ENCODE results near the gene TLR6.

DNA sequence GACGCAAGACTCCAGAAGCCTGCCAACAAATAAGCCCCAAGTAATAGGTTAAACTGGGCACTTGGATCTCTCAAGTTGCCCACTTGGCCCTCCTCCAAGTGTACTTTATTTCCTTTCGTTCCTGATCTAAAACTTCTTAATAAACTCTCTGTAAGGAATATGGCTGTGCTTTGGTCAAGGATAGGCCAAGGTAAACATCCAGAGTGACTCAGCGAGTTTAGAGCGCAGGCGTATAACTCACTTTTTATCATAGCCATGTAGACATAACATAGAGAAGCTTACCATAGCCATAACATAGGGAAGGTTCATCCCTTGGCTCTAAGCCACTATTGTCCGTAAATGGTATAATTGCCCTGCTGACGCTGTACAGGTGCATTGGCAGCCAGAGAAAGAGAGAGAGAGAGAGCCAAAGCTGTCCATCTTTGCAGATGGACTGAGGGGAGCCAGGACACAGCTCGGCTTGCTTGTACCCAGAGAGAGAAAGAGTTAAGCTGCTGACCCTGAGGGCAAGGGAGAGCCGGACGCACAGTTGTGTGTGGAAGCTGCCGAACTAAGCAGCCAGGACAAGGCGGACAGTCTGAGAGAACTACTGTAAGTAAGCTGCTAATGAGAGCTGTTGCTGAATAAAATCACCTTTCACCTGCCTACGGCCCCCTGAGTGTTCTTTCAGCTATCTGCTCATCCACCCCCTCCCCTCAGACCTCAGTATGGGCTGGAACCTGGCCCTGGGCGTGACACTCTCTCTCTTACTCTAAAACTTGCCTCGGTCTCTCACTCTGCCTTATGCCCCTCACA, 53.9 kb downstream of the TLR6 start:
- TF ChIP-seq, protein P1, sequence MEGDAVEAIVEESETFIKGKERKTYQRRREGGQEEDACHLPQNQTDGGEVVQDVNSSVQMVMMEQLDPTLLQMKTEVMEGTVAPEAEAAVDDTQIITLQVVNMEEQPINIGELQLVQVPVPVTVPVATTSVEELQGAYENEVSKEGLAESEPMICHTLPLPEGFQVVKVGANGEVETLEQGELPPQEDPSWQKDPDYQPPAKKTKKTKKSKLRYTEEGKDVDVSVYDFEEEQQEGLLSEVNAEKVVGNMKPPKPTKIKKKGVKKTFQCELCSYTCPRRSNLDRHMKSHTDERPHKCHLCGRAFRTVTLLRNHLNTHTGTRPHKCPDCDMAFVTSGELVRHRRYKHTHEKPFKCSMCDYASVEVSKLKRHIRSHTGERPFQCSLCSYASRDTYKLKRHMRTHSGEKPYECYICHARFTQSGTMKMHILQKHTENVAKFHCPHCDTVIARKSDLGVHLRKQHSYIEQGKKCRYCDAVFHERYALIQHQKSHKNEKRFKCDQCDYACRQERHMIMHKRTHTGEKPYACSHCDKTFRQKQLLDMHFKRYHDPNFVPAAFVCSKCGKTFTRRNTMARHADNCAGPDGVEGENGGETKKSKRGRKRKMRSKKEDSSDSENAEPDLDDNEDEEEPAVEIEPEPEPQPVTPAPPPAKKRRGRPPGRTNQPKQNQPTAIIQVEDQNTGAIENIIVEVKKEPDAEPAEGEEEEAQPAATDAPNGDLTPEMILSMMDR (IDR thresholded peaks at IDR 0.05): no peak
- no peak for TF ChIP-seq POLR2A (IDR thresholded peaks at IDR 0.05)
- no peak for TF ChIP-seq POLR2AphosphoS5 (IDR thresholded peaks at IDR 0.05)
- no peak for TF ChIP-seq EP300 (IDR thresholded peaks at IDR 0.05)
